H1 (cell line): Measurements from ENCODE around the gene FOXL3. TPM values are rescaled to one million over a fixed set of nuclear protein-coding genes. Genes with fewer than 3 reads are reported as not detected.

Source experiments
- CTCF ChIA-PET: fragments of 300-600 bp; sonication (Branson Sonifier 250); formaldehyde crosslinking; loops from one replicate; lab custom pipeline; 2021; ENCODE audit not compliant: partially characterized antibody; lab: Charles Lee
- POLR2A ChIA-PET: fragments of 300-600 bp; sonication (Branson Sonifier 250); formaldehyde crosslinking; loops from one replicate; lab custom pipeline; 2021; ENCODE audit warnings: inconsistent platforms; ENCODE audit not compliant: partially characterized antibody; lab: Charles Lee
- DNase-seq, 2 experiments: peaks; one replicate each; pipeline versions ENCODE4 v3.0.0 to v3.0.0-alpha.2; 2010 to 2022; ENCODE audit warnings: low spot score in 2 of 2, low read depth in 1 of 2, mixed read lengths in 1 of 2
- FAIRE-seq: peaks from 2 replicates; lab custom pipeline; 2011; peaks lifted over from hg19 to GRCh38; lab: Jason Lieb, UNC
- H2AFZ ChIP-seq: 2 replicates; pipeline ENCODE4 v1.8.1; 2012; ENCODE audit warnings: low read length, inconsistent platforms
- H2AK5ac ChIP-seq: 2 replicates; pipeline ENCODE4 v1.6.1; 2013; ENCODE audit warnings: low read depth, low read length
- H2BK120ac ChIP-seq: replicated peaks from 2 replicates; pipeline ENCODE3; 2013; ENCODE audit warnings: low read depth, low read length, inconsistent platforms
- H2BK12ac ChIP-seq: 2 replicates; pipeline ENCODE4 v1.6.1; 2013; ENCODE audit warnings: low read depth, low read length
- H2BK15ac ChIP-seq: 2 replicates; pipeline ENCODE4 v1.6.1; 2013; ENCODE audit warnings: low read length
- H2BK20ac ChIP-seq: 2 replicates; pipeline ENCODE4 v1.6.1; 2013; ENCODE audit warnings: low read length
- H2BK5ac ChIP-seq: 2 replicates; pipeline ENCODE4 v1.6.1; 2013; ENCODE audit warnings: low read depth, low read length
- H3K14ac ChIP-seq: 2 replicates; pipeline ENCODE4 v1.6.1; 2013; ENCODE audit warnings: inconsistent platforms; ENCODE audit not compliant: insufficient read length
- H3K18ac ChIP-seq: 2 replicates; pipeline ENCODE4 v1.6.1; 2013; ENCODE audit warnings: low read length; ENCODE audit errors: extremely low read depth
- H3K23ac ChIP-seq: 2 replicates; pipeline ENCODE4 v1.6.1; 2013; ENCODE audit warnings: inconsistent platforms; ENCODE audit not compliant: insufficient read length
- H3K23me2 ChIP-seq: 2 replicates; pipeline ENCODE4 v1.6.1; 2013; ENCODE audit warnings: low read depth, low read length
- H3K27ac ChIP-seq: 2 replicates; pipeline ENCODE4 v1.6.1; 2011; ENCODE audit warnings: low read depth, low read length, inconsistent platforms
- H3K27me3 ChIP-seq, 4 experiments: replicated peaks in 1 of 4; 1 replicate in 1 of 4; 2 replicates in 3 of 4; pipeline versions ENCODE4 v1.6.1 to v1.8.1; 2011 to 2013; ENCODE audit warnings: low read length in 3 of 4, mild to moderate bottlenecking in 3 of 4, inconsistent platforms in 2 of 4, mixed read lengths in 2 of 4, moderate library complexity in 1 of 4; ENCODE audit not compliant: control insufficient read depth in 3 of 4, insufficient read depth in 3 of 4; ENCODE audit errors: extremely low read depth in 1 of 4
- H3K36me3 ChIP-seq, 4 experiments: 2 replicates each; pipeline versions ENCODE4 v1.6.1 to v1.8.1; 2011 to 2013; ENCODE audit warnings: mild to moderate bottlenecking in 4 of 4, low read length in 3 of 4, moderate library complexity in 2 of 4, control low read depth in 1 of 4, inconsistent platforms in 1 of 4; ENCODE audit not compliant: insufficient read depth in 4 of 4, control insufficient read depth in 2 of 4
- H3K4ac ChIP-seq: replicated peaks from 2 replicates; pipeline ENCODE3; 2013; ENCODE audit warnings: low read length, low read depth, mixed read lengths, inconsistent platforms; ENCODE audit not compliant: insufficient read length
- H3K4me1 ChIP-seq, 4 experiments: replicated peaks in 1 of 4; 1 replicate in 1 of 4; 2 replicates in 3 of 4; pipeline versions ENCODE4 v1.6.1 to v1.8.1; 2011 to 2013; ENCODE audit warnings: low read length in 3 of 4, inconsistent platforms in 2 of 4, mixed read lengths in 1 of 4; ENCODE audit not compliant: insufficient read depth in 4 of 4, control insufficient read depth in 3 of 4
- H3K4me2 ChIP-seq, 2 experiments: 2 replicates each; pipeline versions ENCODE4 v1.6.1 to v1.8.1; 2011 to 2013; ENCODE audit warnings: low read depth in 2 of 2, low read length in 2 of 2, control low read depth in 1 of 2, inconsistent platforms in 1 of 2, mild to moderate bottlenecking in 1 of 2; ENCODE audit not compliant: insufficient read depth in 1 of 2
- H3K4me3 ChIP-seq, 4 experiments: fragments of 200-600, 300-600 bp in 1 of 4; sonication (generic), shearing (Covaris generic), sonication (Bioruptor Twin) in 1 of 4; 2 replicates each; pipeline versions ENCODE4 v1.5.1 to v1.8.1; 2011 to 2016; ENCODE audit warnings: low read length in 4 of 4, low read depth in 3 of 4, control low read depth in 2 of 4, inconsistent platforms in 2 of 4, mild to moderate bottlenecking in 2 of 4, mixed read lengths in 1 of 4, moderate library complexity in 1 of 4; ENCODE audit not compliant: insufficient read depth in 2 of 4; ENCODE audit errors: extremely low read depth in 1 of 4
- H3K56ac ChIP-seq: replicated peaks from 2 replicates; pipeline ENCODE3; 2013; ENCODE audit warnings: low read depth, mild to moderate bottlenecking, mixed read lengths, low read length, inconsistent platforms; ENCODE audit not compliant: insufficient read length
- H3K79me1 ChIP-seq: 2 replicates; pipeline ENCODE4 v1.6.1; 2013; ENCODE audit warnings: low read depth, low read length, control low read depth
- H3K79me2 ChIP-seq, 2 experiments: 2 replicates each; pipeline versions ENCODE4 v1.6.1 to v1.8.1; 2012 to 2013; ENCODE audit warnings: low read length in 2 of 2, mild to moderate bottlenecking in 2 of 2, inconsistent platforms in 1 of 2; ENCODE audit not compliant: insufficient read depth in 2 of 2, control insufficient read depth in 1 of 2
- H3K9ac ChIP-seq, 4 experiments: replicated peaks in 1 of 4; 1 replicate in 1 of 4; 2 replicates in 3 of 4; pipeline versions ENCODE4 v1.6.1 to v1.8.1; 2011 to 2013; ENCODE audit warnings: low read depth in 3 of 4, low read length in 3 of 4, control low read depth in 2 of 4, mild to moderate bottlenecking in 2 of 4, moderate library complexity in 2 of 4, inconsistent platforms in 1 of 4; ENCODE audit errors: extremely low read depth in 1 of 4
- H3K9me3 ChIP-seq, 2 experiments: 2 replicates each; pipeline versions ENCODE4 v1.6.1 to v1.8.1; 2012 to 2013; ENCODE audit warnings: mild to moderate bottlenecking in 2 of 2, moderate library complexity in 2 of 2, control low read depth in 1 of 2, inconsistent platforms in 1 of 2, low read depth in 1 of 2, low read length in 1 of 2, mixed read lengths in 1 of 2; ENCODE audit not compliant: insufficient read depth in 2 of 2
- H4K20me1 ChIP-seq, 2 experiments: replicated peaks in 1 of 2; 2 replicates each; pipeline versions ENCODE3 to v1.8.1; 2011 to 2013; ENCODE audit warnings: inconsistent platforms in 2 of 2, low read length in 2 of 2, mild to moderate bottlenecking in 1 of 2; ENCODE audit not compliant: insufficient read depth in 2 of 2, control insufficient read depth in 1 of 2
- H4K5ac ChIP-seq: 2 replicates; pipeline ENCODE4 v1.6.1; 2013; ENCODE audit warnings: low read length, low read depth, mixed read lengths, inconsistent platforms; ENCODE audit not compliant: insufficient read length
- H4K8ac ChIP-seq: 2 replicates; pipeline ENCODE4 v1.8.0; 2013; ENCODE audit warnings: mild to moderate bottlenecking, moderate library complexity, low read length, inconsistent platforms; ENCODE audit not compliant: insufficient read depth; ENCODE audit errors: extremely low read depth
- H4K91ac ChIP-seq: replicated peaks from 2 replicates; pipeline ENCODE3; 2013; ENCODE audit warnings: low read length, mixed read lengths, inconsistent platforms; ENCODE audit not compliant: insufficient read length
- EZH2 ChIP-seq: fragments of 200-600 bp; sonication (generic); IDR thresholded peaks from 2 replicates; pipeline ENCODE4 v1.7.1; 2012; ENCODE audit warnings: low read depth, mild to moderate bottlenecking, moderate library complexity, low read length, inconsistent platforms; ENCODE audit not compliant: severe bottlenecking
- SP1 ChIP-seq: IDR thresholded peaks from 2 replicates; pipeline ENCODE4 v1.6.1; 2011; ENCODE audit warnings: low read depth, low read length
- WGBS, 2 experiments: shearing (Covaris generic) in 1 of 2; methylation state at CpG; one replicate each; pipeline versions ENCODE4 v1.1.6 to v1.1.7; 2013 to 2015; ENCODE audit warnings: low lambda C conversion rate in 2 of 2, mixed read lengths in 2 of 2, inconsistent platforms in 1 of 2, low coverage in 1 of 2, missing lambda C conversion rate in 1 of 2; ENCODE audit not compliant: insufficient replicate concordance in 2 of 2, insufficient coverage in 1 of 2, insufficient read length in 1 of 2; ENCODE audit errors: extremely low coverage in 1 of 2, missing lambda C conversion rate in 1 of 2; 5-methylcytosine and 5-hydroxymethylcytosine counted together
- polyA plus RNA-seq, 7 experiments: library from polyadenylated mRNA; depleted of rRNA in 3 of 7; stranded (reverse) in 5 of 7; unstranded in 2 of 7; fragments of >200 nt in 5 of 7; fragments of 200-250 nt in 2 of 7; gene quantifications; 1 replicate in 5 of 7; 2 replicates in 1 of 7; 4 replicates in 1 of 7; pipeline versions ENCODE4 v1.2.1 to v1.2.3, GENCODE V29; 2011 to 2013; ENCODE audit warnings: missing spikeins in 2 of 7, mixed read lengths in 2 of 7
- total RNA-seq: library from RNA; stranded (reverse); fragmentation: NEBNext Ultra II Directional; extraction: Animal tissue kit (Norgen Biotek cat#: 25700); gene quantifications from 2 replicates; pipeline ENCODE4 v1.2.1, GENCODE V29; 2021

The FOXL3 gene
- total and polyA plus RNA-seq, 2 of the 8 experiments (the other 6 are each of a cell fraction or from before 2014, with no cell fraction given), result not detected

- Histone ChIP-seq H2BK12ac (no peak overlapping the region), H2BK15ac (no peak overlapping the region), H2AFZ (no peak overlapping the region), H3K56ac (no peak overlapping the region), H3K27me3 (peaks cover 32 to 53% (median 43%) of the 10 kb centered on the region in 4 experiments), H4K20me1 (no peaks in the 10 kb centered on the region), H3K4me1 (no peaks in the 10 kb centered on the region; a peak in 2 of 7 replicates), H3K4me3 (peak overlapping the region in 3 of 4 experiments; percentile 21 to 50 (median 23); a peak in 5 of 8 replicates), H3K9ac (no peak overlapping the region), H4K5ac (no peak overlapping the region), H3K14ac (no peak overlapping the region), H3K4ac (no peak overlapping the region), H2BK20ac (no peak overlapping the region), H4K8ac (no peak overlapping the region), H2BK120ac (no peak overlapping the region), H2BK5ac (no peak overlapping the region), H4K91ac (no peak overlapping the region), H3K79me1 (no peaks in the 10 kb centered on the region), H3K9me3 (peaks cover 0 to 33% of the 10 kb centered on the region in 2 experiments; a peak in 2 of 4 replicates), H3K27ac (no peak overlapping the region), H3K23me2 (peaks cover 10% of the 10 kb centered on the region; the same call in 1 of the 2 replicates), H2AK5ac (no peak overlapping the region), H3K4me2 (peak overlapping the region in 1 of 2 experiments; percentile 61; a peak in 2 of 4 replicates), H3K23ac (no peak overlapping the region), H3K18ac (no peak overlapping the region), H3K36me3 (no peaks in the 10 kb centered on the region; a peak in 1 of 8 replicates), H3K79me2 (no peaks in the 10 kb centered on the region)
- no peak for FAIRE-seq
- ChIA-PET POLR2A (interaction anchor here (0.6 kb wide), 1 partner anchor 84 kb away, joined by 3 read pairs; no protein-coding TSS in a partner anchor), CTCF (interaction anchor here (0.9 to 1.7 kb wide), 4 partner anchors 23 to 59 kb away, joined by 3 to 7 read pairs (median 3); no protein-coding TSS in a partner anchor)
- DNase-seq, result no peak
- TF ChIP-seq EZH2 (peak; percentile 70), SP1 (no peak)
- WGBS, 2 experiments, result 55% methylated on average over 32 of the region's 46 CpGs; no CpG with 5 or more reads in 1 of the 2 experiments
These were observed 688 bp upstream of the FOXL3 start for GRCh38 chr7:289209-289755.
